Neuron (in vitro differentiated cells): ENCODE results near the gene CSTF1.
A peak's percentile ranks its signal among the peaks of the same experiment; 100 is the strongest.

ENCODE experiments used
- H2AFZ ChIP-seq: one replicate; pipeline ENCODE4 v1.6.1; 2013; ENCODE audit warnings: low read depth, mild to moderate bottlenecking, inconsistent platforms, low read length, moderate library complexity
- H3K27me3 ChIP-seq: one replicate; pipeline ENCODE4 v1.6.1; 2013; ENCODE audit warnings: low read length; ENCODE audit not compliant: insufficient read depth
- H3K36me3 ChIP-seq: one replicate; pipeline ENCODE4 v1.6.1; 2013; ENCODE audit warnings: low read length; ENCODE audit not compliant: insufficient read depth
- H3K4me1 ChIP-seq: one replicate; pipeline ENCODE4 v1.6.1; 2013; ENCODE audit warnings: low read length; ENCODE audit not compliant: insufficient read depth
- H3K4me3 ChIP-seq: 2 replicates; pipeline ENCODE4 v1.5.1; 2013; ENCODE audit warnings: mild to moderate bottlenecking, low read length, moderate library complexity
- H3K9me3 ChIP-seq: one replicate; pipeline ENCODE4 v1.6.1; 2013; ENCODE audit warnings: low read length

Gene CSTF1

DNA sequence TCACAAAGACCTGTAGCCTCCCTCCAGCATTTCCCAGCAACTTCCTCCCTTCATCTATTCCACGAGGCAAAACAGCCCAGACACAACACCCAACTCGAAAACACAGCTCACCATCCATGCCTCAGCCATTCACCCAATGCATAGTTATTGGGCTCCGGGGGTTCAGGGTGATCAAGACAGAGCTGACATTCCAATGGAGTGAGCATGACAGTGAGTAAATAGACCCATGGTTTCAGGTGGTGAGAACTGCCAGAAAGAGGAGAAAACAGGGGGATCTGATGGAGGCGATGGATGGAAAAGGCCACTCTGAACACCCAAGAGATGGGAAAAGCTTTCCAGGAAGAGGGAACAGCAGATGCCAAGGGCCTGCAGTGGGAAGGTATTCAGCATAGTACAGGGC is 25.5 kb downstream of the CSTF1 start:
- Histone ChIP-seq H2AFZ (no peak overlapping the region), H3K4me3 (no peak overlapping the region), H3K4me1 (peaks cover 9% of the 10 kb centered on the region), H3K9me3 (no peaks in the 10 kb centered on the region), H3K36me3 (peaks cover 2% of the 10 kb centered on the region), H3K27me3 (no peaks in the 10 kb centered on the region)

DNA sequence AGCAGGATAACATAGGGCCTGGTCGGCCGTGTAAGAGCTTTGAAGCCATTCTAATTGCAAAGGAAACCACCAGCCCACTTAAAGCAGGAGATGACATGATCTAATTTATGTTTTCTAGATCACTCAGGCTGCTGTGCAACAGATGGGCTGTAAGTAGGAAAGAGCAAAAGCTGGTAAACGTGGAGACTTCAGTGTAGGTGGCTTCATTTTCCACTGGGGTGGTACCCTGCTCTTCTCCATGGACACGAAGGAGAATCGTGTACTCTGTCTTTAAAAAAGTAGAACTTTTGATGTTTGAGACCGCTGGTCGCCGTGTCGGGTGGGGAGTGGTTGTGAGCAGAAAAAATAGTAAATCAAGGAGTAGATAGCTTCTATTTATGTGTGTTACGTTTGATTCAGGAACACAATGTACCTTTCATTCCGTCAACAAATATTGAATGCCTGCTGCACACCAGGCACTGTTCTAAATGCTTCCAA is 26.0 kb downstream of the CSTF1 start:
- Histone ChIP-seq H3K4me1 (peaks cover 11% of the 10 kb centered on the region), H3K4me3 (no peak overlapping the region), H3K27me3 (no peaks in the 10 kb centered on the region), H3K36me3 (peaks cover 2% of the 10 kb centered on the region), H3K9me3 (no peaks in the 10 kb centered on the region), H2AFZ (no peak overlapping the region)

DNA sequence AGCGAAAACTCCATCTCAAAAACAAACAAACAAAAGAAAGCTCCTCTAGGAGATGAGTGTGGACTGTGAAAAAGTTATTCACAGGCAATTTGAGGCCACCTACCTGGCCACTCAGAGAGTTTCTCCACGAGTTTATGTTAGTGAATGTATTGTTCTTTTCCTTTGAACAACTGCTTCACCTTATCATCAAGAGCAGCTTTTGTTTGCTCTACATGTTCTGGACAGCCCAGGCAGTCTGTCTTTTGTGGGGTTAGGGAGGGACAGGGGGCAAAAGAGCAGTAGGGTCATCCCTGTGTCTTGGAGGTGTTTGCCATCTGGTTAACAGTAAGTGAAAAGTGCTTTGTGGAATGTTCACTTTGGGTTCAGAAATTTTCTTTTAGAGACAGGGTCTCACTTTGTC is 27.6 kb downstream of the CSTF1 start:
- H3K4me1 ChIP-seq: peaks cover 11% of the 10 kb centered on the region
- H3K36me3 ChIP-seq: peaks cover 2% of the 10 kb centered on the region
- H2AFZ ChIP-seq: no peak overlapping the region
- no peak overlapping the region for H3K4me3 ChIP-seq
- no peaks in the 10 kb centered on the region for H3K9me3 ChIP-seq
- H3K27me3 ChIP-seq: no peaks in the 10 kb centered on the region

DNA sequence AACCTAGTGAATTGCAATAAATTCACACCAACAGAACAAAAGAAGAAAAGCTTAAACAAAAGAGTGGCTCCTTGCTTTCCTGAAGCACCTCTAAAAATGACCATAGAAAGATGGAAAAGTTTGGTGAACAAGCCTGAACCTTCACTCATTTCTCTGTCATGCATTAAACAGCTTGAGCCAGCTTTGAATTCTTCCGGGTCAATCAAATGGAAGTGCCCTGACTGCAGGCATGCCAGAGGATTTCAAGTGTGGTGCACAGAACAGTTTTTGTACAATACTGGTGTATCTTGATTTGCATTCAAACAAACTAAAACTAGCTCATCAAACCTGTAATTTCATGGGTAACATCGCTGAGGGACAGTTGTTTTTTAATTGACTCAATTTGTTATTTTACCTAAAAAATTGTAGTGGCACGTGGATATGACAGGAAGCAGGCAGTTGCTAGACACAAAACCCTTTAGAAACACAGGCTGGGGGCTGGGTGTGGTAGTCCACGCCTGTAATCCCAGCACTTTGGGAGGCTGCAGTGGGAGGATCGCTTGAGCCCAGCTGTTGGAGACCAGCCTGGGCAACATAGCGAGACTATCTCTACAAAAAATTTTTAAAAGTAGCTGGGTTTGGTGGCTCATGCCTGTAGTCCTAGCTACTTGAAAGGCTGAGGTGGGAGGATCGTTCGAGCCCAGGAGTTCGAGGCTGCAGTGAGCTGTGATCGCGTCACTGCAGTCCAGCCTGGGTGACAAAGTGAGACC is 28.7 kb downstream of the CSTF1 start:
- no peak overlapping the region for H3K4me3 ChIP-seq
- H3K27me3 ChIP-seq: no peaks in the 10 kb centered on the region
- H3K36me3 ChIP-seq: peaks cover 2% of the 10 kb centered on the region
- H3K4me1 ChIP-seq: peaks cover 11% of the 10 kb centered on the region
- H2AFZ ChIP-seq: no peak overlapping the region
- no peaks in the 10 kb centered on the region for H3K9me3 ChIP-seq

DNA sequence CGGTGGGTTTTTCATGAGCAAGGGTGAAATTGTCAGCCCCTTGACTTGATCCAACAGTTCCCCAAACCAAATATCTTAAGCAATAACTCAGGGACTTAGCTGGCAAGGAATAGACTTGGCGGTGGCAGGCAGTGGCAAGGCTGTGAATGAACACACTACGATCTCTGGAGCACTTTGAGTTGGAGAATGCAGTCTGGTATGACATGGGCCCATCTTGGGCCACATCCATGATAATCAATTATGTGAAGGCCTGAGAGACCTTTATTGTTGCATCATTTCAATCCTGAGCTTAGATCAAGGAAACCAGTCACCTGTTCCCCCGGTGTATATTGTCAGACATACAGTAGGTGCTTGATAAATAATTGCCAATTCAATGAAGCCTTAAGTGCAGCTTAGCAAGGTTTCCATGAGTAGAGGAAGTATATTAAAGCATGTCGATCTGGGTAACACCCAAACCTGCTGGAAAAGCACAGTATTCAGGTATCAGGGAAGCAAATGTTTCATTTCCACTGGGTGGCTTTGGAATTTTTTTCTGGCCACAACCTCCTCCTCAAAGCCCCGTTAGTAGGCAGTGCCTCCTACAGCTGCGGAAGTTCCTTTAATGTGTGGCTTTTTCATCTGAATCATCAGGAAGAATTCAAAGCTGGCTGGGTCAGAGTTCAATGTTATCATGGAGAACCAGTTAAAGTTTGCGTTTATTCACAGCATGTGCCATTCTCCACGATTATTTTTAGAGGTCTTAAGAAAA is 29.8 kb downstream of the CSTF1 start:
- Histone ChIP-seq H3K27me3 (no peaks in the 10 kb centered on the region), H3K36me3 (peaks cover 2% of the 10 kb centered on the region), H2AFZ (peak overlapping the region; percentile 42), H3K4me3 (no peak overlapping the region), H3K4me1 (peaks cover 11% of the 10 kb centered on the region), H3K9me3 (no peaks in the 10 kb centered on the region)

DNA sequence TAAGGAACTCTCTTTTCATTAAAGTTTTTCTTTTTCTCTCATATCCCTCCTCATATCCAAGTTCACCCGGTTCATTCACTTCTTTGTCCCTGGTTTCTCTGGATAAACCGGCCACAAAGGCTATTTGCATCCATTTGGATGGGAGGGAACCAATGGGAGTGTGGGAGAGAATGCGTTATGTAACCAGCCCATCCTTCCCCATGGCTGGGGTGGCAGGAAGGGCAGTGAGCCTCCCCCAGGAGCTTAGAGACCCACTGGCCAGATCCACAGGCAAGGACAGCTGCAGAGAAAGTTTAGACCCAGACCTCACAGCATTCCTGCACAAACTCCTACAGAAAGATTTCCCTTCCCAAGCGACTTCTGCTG is 30.4 kb downstream of the CSTF1 start:
- Histone ChIP-seq H3K27me3 (no peaks in the 10 kb centered on the region), H2AFZ (peak overlapping the region; percentile 42), H3K4me3 (no peak overlapping the region), H3K9me3 (no peaks in the 10 kb centered on the region), H3K36me3 (no peaks in the 10 kb centered on the region), H3K4me1 (peaks cover 11% of the 10 kb centered on the region)

DNA sequence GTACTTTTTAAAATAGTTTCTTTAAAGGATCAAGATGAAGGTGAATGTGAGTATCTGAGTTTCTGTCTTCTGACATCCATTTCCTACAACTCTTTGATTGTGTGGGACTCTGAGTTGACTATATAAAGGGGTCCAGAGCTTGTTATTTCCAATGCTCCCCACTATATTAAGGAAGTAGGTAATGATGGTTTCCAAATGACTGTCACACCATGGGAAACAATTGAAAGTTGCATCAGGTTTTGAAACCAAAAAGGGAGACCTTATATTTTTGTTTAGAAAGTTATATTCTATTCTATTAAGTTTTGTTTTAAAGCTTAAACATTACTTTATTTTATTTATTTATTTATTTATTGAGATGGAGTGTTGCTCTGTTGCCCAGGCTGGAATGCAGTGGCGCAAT is 30.8 kb downstream of the CSTF1 start:
- H3K9me3 ChIP-seq: no peaks in the 10 kb centered on the region
- no peak overlapping the region for H3K4me3 ChIP-seq
- H3K27me3 ChIP-seq: no peaks in the 10 kb centered on the region
- no peaks in the 10 kb centered on the region for H3K36me3 ChIP-seq
- H2AFZ ChIP-seq: no peak overlapping the region
- H3K4me1 ChIP-seq: peaks cover 11% of the 10 kb centered on the region

DNA sequence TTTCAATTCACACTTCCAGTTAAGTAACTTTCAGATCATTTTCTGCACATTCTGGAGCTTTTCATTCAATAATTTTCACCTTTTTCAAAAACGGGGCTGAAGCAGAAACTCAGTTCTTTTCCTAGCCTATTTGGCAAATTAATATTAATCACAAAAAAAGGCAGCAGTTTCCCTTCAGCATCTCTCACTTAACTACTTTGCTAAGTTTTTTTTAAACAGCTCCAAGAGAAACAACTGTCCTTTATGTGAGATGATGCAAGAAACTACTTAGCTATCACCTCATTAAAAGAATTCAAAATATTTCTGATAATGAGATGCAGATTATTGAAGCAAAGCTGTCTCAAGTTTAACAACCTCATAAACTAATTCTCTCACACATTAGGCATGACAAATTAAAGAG is 31.4 kb downstream of the CSTF1 start:
- Histone ChIP-seq H2AFZ (no peak overlapping the region), H3K36me3 (no peaks in the 10 kb centered on the region), H3K9me3 (no peaks in the 10 kb centered on the region), H3K4me1 (peaks cover 11% of the 10 kb centered on the region), H3K4me3 (no peak overlapping the region), H3K27me3 (no peaks in the 10 kb centered on the region)

DNA sequence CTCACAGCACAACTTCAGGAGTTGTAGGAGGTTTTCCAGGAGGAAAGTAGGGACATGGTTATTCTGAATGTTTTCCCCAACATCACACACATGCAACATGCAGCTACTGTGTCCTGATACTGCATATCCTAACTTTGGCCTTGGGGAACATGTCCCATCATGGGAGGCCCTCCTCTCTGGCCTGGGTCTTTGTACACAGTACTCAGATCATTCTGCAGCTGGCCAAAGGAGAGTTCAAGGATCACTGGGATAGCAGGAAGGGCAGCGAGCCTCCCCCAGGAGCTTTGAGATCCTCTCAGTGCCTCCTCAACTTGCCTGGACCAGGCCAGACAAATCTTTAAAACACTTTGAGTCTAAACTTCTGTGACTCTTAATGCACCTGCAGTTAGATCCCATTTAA is 32.5 kb downstream of the CSTF1 start:
- H3K4me1 ChIP-seq: peaks cover 11% of the 10 kb centered on the region
- no peak overlapping the region for H3K4me3 ChIP-seq
- no peaks in the 10 kb centered on the region for H3K36me3 ChIP-seq
- H2AFZ ChIP-seq: no peak overlapping the region
- H3K27me3 ChIP-seq: no peaks in the 10 kb centered on the region
- H3K9me3 ChIP-seq: no peaks in the 10 kb centered on the region

DNA sequence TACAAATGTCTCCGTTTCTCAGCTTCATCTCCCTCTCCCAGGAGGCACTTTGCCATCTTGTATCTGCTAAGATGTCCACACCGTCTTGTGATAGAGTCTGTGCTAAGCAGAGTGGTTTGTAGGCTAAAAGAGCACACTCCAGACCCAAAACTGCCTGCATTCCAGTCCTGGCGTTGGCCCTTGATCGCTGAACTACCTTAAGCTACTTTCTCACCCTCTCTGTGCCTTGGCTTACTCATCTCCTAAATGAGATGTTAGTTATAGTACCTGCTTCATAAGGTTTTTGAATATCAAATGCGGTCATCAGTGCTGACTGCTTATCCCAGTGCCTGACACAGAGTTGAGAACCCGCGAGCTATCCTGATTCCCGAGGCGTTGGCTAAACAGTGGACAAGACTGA is 33.6 kb downstream of the CSTF1 start:
- H3K4me1 ChIP-seq: peaks cover 11% of the 10 kb centered on the region
- H3K36me3 ChIP-seq: no peaks in the 10 kb centered on the region
- no peaks in the 10 kb centered on the region for H3K27me3 ChIP-seq
- H3K4me3 ChIP-seq: no peak overlapping the region
- no peaks in the 10 kb centered on the region for H3K9me3 ChIP-seq
- no peak overlapping the region for H2AFZ ChIP-seq

DNA sequence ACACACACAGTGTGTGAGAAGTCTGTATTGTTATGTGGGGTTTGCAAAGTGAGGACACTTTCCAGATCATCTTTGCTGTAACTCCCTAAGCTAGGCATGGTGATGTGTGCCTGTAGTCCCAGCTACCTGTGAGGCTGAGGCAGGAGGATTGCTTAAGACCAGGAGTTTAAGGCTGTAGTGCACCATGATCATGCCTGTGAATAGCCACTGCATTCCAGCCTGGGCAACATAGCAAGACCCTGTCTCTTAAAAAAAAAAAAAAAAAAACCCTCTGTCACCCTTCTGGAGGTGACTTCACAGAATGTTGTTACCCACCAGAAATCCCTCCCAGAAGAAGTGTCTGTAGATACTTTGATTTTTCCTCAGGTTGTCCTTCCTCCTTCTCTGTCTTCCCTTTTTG is 34.5 kb downstream of the CSTF1 start:
- peaks cover 11% of the 10 kb centered on the region for H3K4me1 ChIP-seq
- H2AFZ ChIP-seq: no peak overlapping the region
- no peaks in the 10 kb centered on the region for H3K9me3 ChIP-seq
- H3K36me3 ChIP-seq: no peaks in the 10 kb centered on the region
- H3K27me3 ChIP-seq: no peaks in the 10 kb centered on the region
- H3K4me3 ChIP-seq: no peak overlapping the region

DNA sequence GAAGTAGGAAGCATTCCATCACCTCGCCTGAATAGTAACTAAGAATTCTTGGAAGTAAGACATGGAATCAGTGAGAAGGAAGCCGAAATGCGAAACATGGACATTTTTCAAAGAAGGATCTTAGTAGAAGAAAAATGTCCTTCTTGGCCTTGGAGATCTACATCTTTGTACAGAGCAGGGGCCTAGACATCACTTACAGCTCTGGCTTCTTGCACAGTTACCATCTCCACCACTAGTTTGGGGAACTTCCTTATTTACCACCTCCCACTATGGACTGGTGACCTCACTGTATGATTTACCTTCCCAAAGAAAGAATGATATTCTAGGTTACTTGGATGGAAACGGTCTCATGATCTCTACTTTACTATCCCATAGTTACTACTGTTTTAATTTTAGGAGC is 35.4 kb downstream of the CSTF1 start:
- H2AFZ ChIP-seq: no peak overlapping the region

DNA sequence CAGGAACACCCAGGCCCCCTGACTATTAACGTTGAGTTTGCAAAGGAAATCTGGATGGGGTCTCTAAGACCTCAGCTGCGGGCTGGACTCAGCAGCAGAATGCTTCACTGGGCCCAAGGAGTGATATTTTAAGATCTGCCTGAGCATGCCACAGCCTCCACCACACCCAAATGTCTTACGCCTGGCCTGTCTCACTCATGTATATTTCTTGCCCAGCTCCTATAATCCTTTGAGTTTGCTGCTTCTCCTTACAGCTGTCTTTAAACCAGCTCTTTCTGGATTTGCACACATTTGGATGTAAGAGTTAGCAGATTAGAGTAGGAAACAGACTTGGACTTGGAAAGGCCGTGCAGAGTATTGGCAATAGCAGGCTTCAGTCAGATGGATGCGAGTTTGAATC is 36.0 kb downstream of the CSTF1 start:
- H3K27me3 ChIP-seq: no peaks in the 10 kb centered on the region
- H3K36me3 ChIP-seq: no peaks in the 10 kb centered on the region
- no peaks in the 10 kb centered on the region for H3K9me3 ChIP-seq
- no peaks in the 10 kb centered on the region for H3K4me1 ChIP-seq
- no peak overlapping the region for H2AFZ ChIP-seq
- H3K4me3 ChIP-seq: no peak overlapping the region

More for the DNA sequence above, 35.4 kb downstream of the CSTF1 start:
- Histone ChIP-seq H3K4me3 (no peak overlapping the region), H3K36me3 (no peaks in the 10 kb centered on the region), H3K9me3 (no peaks in the 10 kb centered on the region), H3K4me1 (peaks cover 3% of the 10 kb centered on the region), H3K27me3 (no peaks in the 10 kb centered on the region)
